Breast epithelium (tissue), 3 donors: Measurements from ENCODE around the gene HCFC1R1.
A peak's percentile ranks its signal among the peaks of the same experiment; 100 is the strongest.

ENCODE experiments used
- CTCF ChIP-seq, 3 donors: fragments of 450-650 bp; IDR thresholded peaks; one replicate each; pipeline ENCODE4 v1.5.1; 2016 to 2017; ENCODE audit warnings: antibody characterized with exemption in 3 of 3, mild to moderate bottlenecking in 3 of 3, moderate library complexity in 3 of 3
- POLR2A ChIP-seq: fragments of 450-650 bp; IDR thresholded peaks from one replicate; pipeline ENCODE4 v1.6.1; 2016; ENCODE audit warnings: antibody characterized with exemption, mild to moderate bottlenecking, moderate library complexity
- POLR2AphosphoS5 ChIP-seq, 3 donors: sonication (generic); formaldehyde crosslinking; IDR thresholded peaks; one replicate each; pipeline ENCODE4 v1.6.1; 2017; ENCODE audit warnings: antibody characterized with exemption in 3 of 3

DNA sequence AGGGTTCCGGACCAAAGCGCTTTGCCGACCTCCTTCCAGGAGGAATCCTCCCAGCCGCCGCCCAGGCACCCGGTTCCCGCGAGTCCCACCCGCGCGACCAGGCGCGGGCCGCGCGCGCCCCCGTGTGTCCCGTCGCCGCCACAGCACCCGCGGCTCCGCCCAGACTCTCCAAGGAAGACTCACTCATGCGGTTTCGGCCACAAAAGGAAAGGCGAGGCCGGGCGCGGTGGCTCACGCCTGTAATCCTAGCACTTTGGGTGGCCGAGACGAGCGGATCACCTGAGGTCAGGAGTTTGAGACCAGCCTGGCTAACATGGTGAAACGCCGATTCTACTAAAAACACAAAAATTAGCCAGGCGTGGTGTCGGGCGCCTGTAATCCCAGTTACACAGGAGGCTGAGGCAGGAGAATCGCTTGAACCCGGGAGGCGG lies 40.0 kb downstream of the HCFC1R1 start:
- TF ChIP-seq POLR2A (no peak), CTCF (IDR thresholded peaks at IDR 0.05) (peak; percentile 58 to 86 (median 71)), POLR2AphosphoS5 (IDR thresholded peaks at IDR 0.05) (no peak)
